ENCODE results near the gene INPP5D. TPM values are rescaled to one million over a fixed set of nuclear protein-coding genes. Genes with fewer than 3 reads are reported as not detected.
A peak's percentile ranks its signal among the peaks of the same experiment; 100 is the strongest.
"Not testable (repeated sequence)": the region's sequence is repeated elsewhere in the genome, so short reads cannot be mapped to it uniquely, and the experiment has no call there.

INPP5D gene
- total RNA-seq, 1 donor from 2014 or later: 26.6 TPM

DNA sequence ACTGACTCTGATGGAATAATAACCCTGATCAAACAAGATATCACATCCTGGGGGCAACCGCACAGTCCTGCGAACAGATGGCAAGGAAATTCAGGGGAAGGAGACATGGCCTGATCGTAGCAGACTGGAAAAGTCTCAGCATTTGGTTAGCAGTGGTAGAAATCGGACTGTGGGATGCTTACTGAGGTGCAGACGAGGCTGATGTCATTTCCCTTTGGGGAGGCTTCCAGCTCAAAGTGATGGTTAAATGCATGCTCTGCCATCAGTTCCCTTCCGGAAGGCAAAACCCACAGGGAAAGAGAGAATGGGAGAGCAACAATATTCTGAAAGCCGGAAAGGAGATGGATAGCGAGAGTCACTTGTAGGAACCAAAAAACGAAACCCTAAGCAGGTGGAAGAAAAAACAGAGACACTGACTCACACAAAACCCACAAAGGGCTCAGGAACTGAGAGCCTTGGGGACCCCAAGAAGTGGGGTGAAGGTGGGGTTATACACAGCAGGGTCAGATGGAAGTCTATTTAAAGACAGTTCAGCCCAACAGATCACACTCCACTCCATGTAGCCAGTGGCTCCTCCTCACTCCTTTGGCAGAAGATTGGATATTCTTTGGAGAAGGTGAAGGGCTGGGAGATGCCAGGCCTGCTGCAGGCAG lies 93.1 kb downstream of the INPP5D start:
- H3K27me3 ChIP-seq (ENCODE audit: control insufficient read depth, insufficient read depth, low read length): no peaks in the 10 kb centered on the region
- H3K4me3 ChIP-seq (ENCODE audit: low read depth, low read length): no peak overlapping the region
- DNase-seq (ENCODE audit: low read depth) (no peak), FAIRE-seq (peak; percentile 82)
- H3K36me3 ChIP-seq (ENCODE audit: control insufficient read depth, insufficient read depth, low read length): peaks cover 22% of the 10 kb centered on the region
- TF ChIP-seq, protein P1, sequence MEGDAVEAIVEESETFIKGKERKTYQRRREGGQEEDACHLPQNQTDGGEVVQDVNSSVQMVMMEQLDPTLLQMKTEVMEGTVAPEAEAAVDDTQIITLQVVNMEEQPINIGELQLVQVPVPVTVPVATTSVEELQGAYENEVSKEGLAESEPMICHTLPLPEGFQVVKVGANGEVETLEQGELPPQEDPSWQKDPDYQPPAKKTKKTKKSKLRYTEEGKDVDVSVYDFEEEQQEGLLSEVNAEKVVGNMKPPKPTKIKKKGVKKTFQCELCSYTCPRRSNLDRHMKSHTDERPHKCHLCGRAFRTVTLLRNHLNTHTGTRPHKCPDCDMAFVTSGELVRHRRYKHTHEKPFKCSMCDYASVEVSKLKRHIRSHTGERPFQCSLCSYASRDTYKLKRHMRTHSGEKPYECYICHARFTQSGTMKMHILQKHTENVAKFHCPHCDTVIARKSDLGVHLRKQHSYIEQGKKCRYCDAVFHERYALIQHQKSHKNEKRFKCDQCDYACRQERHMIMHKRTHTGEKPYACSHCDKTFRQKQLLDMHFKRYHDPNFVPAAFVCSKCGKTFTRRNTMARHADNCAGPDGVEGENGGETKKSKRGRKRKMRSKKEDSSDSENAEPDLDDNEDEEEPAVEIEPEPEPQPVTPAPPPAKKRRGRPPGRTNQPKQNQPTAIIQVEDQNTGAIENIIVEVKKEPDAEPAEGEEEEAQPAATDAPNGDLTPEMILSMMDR (IDR thresholded peaks at IDR 0.05; ENCODE audit: insufficient read depth, low read length, severe bottlenecking): no peak

- Histone ChIP-seq H3K4me3 (ENCODE audit: low read depth, low read length) (no peak overlapping the region), H3K27me3 (ENCODE audit: control insufficient read depth, insufficient read depth, low read length) (no peaks in the 10 kb centered on the region), H3K36me3 (ENCODE audit: control insufficient read depth, insufficient read depth, low read length) (peaks cover 17% of the 10 kb centered on the region)
- FAIRE-seq (peak; percentile 64), DNase-seq (ENCODE audit: low read depth) (no peak)
- TF ChIP-seq, protein P1 (IDR thresholded peaks at IDR 0.05; ENCODE audit: insufficient read depth, low read length, severe bottlenecking): no peak
Observed at GRCh38 chr2:233156001-233156400, 95.9 kb downstream of the INPP5D start.

GRCh38 chr2:233156461-233156860 lies 96.3 kb downstream of the INPP5D start:
- not testable (repeated sequence) for FAIRE-seq; H3K27me3 ChIP-seq (ENCODE audit: control insufficient read depth, insufficient read depth, low read length); H3K4me3 ChIP-seq (ENCODE audit: low read depth, low read length); DNase-seq (ENCODE audit: low read depth)
- H3K36me3 ChIP-seq (ENCODE audit: control insufficient read depth, insufficient read depth, low read length): peaks cover 15% of the 10 kb centered on the region

GRCh38 chr2:233161730-233162129 lies 101.6 kb downstream of the INPP5D start:
- Histone ChIP-seq H3K27me3 (ENCODE audit: control insufficient read depth, insufficient read depth, low read length) (no peaks in the 10 kb centered on the region), H3K36me3 (ENCODE audit: control insufficient read depth, insufficient read depth, low read length) (peaks cover 26% of the 10 kb centered on the region), H3K4me3 (ENCODE audit: low read depth, low read length) (no peak overlapping the region)
- DNase-seq (ENCODE audit: low read depth) (no peak), FAIRE-seq (no peak)
- TF ChIP-seq, protein P1 (IDR thresholded peaks at IDR 0.05; ENCODE audit: insufficient read depth, low read length, severe bottlenecking): no peak

DNA sequence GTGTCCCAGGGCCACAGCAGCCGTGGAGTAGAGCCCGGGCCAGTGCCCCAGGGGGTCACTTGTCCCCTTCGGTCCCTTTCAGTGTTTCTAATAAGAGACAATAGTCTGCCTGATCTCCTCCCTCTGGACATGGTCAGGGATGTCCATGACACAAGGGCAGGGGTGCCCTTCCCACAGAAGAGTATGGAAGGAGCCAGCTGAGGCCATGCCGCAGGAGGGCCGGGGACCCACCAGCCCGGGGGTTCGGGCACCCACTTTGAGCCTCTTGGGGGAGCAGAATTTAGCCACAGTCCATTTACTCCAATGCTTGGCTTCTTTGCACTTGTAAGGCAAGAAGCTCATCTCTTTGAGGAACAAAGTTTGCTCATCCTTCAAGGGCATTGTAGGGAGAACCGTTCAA lies 102.6 kb downstream of the INPP5D start:
- Histone ChIP-seq H3K27me3 (ENCODE audit: control insufficient read depth, insufficient read depth, low read length) (no peaks in the 10 kb centered on the region), H3K4me3 (ENCODE audit: low read depth, low read length) (no peak overlapping the region), H3K36me3 (ENCODE audit: control insufficient read depth, insufficient read depth, low read length) (peaks cover 28% of the 10 kb centered on the region)
- FAIRE-seq: no peak
- no peak for DNase-seq (ENCODE audit: low read depth)
- TF ChIP-seq, protein P1 (IDR thresholded peaks at IDR 0.05; ENCODE audit: insufficient read depth, low read length, severe bottlenecking): no peak

DNA sequence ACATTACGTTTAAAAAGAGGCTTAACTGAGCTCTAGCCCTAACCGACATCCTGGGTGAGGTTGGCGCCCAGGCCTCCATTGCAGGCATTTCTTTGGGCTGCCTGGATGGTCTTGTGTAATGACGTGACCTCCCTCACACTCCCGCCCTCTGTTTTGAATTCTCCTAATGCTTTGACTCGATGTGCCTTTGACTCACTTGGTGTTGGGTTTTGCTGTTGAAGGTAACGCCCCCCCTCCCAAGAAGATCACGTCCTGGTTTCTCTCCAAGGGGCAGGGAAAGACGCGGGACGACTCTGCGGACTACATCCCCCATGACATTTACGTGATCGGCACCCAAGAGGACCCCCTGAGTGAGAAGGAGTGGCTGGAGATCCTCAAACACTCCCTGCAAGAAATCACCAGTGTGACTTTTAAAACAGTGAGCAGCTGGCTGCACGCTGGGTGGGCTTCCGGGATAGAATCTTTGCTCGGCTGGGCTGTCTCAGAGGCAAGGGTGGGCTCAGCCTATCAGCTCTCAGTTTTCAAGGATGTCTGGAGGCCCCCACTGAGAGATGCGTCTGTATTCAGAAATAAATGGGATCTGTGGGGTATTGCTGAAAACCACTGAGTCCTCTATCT lies 103.5 kb downstream of the INPP5D start:
- FAIRE-seq (no peak), DNase-seq (ENCODE audit: low read depth) (no peak)
- TF ChIP-seq, protein P1 (IDR thresholded peaks at IDR 0.05; ENCODE audit: insufficient read depth, low read length, severe bottlenecking): no peak
- Histone ChIP-seq H3K4me3 (ENCODE audit: low read depth, low read length) (no peak overlapping the region), H3K27me3 (ENCODE audit: control insufficient read depth, insufficient read depth, low read length) (no peaks in the 10 kb centered on the region), H3K36me3 (ENCODE audit: control insufficient read depth, insufficient read depth, low read length) (peaks cover 22% of the 10 kb centered on the region)

Measured in bronchial epithelial cell (primary cell).